GM21390 (cell line): ENCODE measurements around the gene FAM20A.

Source experiments
- ATAC-seq: cut with Tn5 transposase; IDR thresholded peaks from one replicate; pipeline ENCODE4 v1.9.1; 2021; ENCODE audit not compliant: unreplicated experiment

Gene FAM20A

DNA sequence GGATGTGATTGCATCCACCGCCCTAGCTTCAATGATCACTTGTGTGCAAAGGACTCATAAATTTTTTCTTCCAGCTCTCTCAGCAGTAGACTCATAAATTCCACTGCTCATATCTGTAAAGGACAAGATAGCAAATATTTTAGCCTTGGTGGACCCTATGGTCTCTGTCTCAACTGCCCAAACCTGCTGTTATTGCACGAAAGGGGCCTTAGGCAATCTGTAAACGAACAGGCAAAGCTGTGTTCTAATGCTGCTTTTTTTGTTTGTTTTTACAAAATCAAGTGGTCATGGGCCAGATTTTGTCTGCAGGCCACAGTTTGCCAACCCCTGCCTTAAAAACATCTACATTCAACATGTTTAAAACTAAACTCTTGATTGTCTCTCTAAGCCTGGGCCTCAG lies 34.1 kb downstream of the FAM20A start:
- no peak for ATAC-seq

DNA sequence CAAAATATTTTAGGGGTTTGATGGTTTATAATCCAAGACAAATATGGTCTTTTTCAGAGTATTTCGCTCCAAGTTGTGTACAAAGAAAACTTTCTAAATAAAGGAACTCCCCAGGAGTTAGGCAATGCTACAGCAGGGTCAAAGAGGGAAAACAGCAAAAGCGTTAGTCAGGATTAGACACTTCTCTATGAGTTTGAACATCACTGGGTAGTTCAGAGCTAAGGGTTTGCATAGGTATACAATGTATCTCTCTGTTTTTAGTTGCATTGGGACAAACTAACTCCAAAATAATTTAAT lies 34.8 kb downstream of the FAM20A start:
- ATAC-seq, result no peak

DNA sequence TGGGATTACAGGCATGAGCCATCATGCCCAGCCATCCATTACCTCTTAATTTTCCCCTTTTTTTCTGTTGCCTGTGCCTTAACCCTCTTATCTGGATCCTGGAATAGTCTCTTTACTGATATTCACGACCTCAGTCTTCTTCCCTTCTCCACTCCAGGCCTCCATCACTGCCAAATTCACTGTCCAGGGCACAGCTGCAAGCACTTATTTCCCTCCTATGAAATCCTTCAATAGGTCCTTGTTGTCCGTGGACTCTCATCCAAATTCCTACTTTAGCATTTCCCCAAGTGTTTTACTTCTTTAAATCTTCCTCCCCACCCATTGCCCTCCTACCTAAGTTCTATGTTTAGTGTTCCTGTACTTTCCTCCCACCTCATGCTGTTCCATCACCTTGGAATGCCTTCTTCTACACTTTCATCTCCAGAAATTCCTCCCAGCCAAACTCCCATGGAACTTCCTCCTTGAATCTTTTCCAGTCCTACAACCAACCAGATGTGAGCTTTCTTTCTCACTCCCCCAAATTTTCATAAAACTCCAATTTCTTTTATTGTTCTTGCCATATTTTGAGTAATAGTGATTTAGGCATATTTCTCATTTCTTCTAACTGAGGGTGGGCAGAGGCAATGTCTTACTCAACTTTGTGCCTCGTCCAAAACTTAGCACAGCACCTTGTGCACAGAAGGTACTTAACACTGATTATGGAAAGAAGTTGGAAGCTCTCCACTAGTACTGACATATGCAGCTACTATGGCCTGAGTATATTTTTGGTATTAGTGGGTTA lies 35.3 kb downstream of the FAM20A start:
- ATAC-seq, result no peak

DNA sequence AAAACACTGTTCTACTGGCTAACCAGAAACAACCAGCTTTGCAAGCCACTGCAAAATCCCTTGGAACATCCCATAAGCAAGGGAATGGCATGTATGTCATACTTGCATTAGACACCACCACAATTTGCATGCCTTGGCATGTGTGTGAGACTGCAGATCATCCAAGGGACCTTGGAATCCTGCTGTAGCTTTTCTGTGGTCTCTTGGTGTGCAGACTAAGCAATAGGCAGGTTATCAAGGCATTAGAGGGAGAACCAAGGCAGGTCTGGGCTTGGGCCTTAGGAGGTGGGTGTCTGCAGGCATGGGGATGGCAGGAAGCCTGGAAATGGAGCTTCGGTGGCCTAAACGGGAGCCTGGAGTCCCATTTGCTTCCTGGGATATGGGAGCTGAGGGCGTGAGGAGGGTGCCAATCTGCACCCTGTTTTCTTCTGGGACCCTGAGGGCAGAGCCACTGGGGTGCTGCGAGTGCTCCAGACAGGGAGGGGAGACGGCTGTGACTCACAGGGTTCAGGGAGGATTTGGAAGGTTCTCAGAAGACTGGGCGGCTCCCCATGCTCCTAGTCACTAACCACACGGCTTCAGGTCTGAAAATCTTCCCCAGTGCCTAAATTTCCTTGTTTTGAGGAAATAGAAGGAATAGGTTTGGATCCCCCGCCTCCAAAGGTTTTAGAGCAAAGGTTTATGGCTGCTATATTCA lies 36.6 kb downstream of the FAM20A start:
- ATAC-seq, result no peak

DNA sequence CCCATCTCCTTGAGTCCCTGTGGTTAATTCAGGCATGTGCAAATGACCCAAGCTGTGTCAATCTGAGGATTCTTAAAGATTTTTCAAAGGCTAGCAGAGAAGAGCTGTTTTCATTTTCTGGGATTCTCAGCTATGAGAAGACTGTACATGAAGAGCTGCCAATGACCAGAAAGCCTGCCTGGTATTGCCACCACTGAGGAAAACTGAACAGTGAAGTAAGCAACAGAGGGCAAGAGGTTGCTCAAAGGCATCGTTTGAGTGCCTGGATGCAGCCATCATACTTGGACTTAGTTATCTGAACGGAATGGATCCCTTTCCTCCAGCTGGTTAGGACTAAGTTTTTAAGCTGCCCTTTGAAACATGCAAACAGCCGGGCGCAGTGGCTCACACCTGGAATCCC lies 38.4 kb downstream of the FAM20A start:
- no peak for ATAC-seq

DNA sequence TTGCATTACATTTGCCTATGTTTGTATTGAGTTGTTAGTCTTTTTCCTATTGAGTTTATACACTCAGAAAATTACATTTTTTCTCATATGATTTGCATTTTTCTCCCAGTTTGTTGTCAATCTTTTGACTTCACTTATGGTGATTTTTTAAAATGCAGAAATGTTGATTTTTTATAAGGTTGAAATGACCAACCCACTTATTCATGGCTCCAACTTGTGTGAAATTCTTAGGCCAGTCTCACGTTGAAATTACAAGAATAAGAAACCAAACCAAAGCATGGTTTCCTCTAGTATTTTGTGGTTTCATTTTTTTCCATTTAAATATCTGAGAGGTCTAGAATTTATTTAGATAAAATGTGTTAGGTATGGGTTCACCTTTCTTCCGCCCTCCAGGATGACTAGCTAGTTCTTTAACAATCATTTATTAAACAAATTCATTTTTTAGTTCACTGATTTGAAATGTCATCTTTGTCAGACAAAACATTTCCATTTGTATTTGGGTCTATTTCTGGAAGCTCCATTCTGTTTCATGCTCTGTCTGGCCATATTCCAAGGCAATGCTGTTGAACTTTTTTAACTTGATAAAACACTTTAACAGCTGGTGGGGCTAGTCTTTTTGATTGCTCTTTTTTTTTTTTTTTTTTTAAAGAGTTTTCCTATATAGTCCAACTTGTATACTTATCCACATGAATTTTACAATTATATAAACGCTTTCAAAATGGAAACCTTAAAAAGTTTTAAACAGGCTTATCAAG lies 40.0 kb downstream of the FAM20A start:
- ATAC-seq, result no peak

DNA sequence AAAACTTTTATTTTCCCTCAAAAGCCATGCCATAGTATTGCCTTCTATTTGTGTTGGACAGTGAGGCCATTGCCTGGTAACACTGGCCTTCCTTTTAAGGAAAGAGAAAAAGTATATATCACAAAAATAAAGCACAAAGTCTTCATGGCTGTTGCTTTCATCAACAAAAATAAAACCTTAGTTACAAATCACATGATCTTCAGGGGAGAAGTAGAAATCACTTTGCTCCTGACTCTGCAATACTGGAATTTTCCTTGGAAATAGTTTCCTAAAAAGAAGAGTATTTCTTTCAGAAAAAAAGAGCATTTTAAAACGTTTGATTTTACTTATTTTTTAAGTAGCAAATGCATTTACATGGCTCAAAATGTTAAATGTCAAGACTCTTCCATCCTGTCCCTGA lies 41.9 kb downstream of the FAM20A start:
- ATAC-seq, result no peak

DNA sequence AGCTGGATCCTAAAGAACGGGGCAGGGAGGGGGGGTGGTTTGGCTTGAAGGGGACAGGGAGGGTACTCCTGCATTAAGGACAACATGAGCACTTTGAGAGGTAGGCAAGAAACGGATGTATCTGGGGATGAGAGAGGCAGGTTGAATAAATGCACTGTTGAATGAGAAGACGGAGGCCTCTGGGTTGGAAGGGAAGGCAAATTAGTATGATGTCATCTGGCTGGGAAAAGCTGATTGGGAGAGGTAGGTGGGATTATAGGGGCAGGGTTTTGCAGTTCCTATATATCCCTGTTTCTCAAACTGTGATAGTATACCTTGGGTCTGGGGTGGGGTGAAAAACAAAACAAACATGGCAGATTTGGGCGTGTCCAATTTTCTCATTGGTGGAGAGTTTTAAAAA lies 44.6 kb downstream of the FAM20A start:
- no peak for ATAC-seq

DNA sequence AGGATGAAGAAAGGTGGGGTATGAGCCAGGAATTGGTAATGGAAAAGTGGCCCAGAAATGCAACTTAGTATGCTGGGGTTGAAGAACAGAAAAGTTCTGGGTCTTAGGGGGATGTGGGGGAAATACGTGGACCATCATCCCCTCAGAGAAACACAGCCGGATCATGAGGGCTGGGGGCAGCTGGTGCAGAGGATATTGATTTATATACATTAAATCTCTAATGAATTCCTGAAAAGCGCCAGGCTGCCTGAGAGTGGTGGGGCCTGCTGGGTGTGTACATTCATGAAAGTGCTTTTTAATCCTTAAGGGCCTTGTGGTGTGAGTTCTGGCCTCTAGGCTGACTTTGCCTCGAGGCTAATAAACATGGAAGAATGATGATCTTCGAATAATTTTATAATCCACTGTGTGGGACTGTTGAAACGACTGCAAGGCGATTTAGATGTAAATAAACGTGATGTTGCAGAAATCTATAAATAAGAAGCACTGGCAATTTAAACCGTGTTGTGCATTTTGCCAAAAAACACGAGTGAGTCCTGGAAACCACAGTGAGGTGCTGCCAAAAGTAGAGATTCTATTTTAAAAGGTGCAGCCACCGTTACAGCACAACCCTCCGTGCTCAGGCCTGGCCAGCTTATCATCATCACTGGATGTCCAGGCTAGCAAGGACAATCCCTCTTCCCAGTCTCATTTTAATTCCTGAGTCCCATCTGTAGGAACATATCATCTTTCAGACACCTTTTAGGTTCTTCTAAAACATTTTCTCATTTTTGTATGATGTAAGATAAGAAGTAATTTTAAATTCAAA lies 56.9 kb downstream of the FAM20A start:
- no peak for ATAC-seq

DNA sequence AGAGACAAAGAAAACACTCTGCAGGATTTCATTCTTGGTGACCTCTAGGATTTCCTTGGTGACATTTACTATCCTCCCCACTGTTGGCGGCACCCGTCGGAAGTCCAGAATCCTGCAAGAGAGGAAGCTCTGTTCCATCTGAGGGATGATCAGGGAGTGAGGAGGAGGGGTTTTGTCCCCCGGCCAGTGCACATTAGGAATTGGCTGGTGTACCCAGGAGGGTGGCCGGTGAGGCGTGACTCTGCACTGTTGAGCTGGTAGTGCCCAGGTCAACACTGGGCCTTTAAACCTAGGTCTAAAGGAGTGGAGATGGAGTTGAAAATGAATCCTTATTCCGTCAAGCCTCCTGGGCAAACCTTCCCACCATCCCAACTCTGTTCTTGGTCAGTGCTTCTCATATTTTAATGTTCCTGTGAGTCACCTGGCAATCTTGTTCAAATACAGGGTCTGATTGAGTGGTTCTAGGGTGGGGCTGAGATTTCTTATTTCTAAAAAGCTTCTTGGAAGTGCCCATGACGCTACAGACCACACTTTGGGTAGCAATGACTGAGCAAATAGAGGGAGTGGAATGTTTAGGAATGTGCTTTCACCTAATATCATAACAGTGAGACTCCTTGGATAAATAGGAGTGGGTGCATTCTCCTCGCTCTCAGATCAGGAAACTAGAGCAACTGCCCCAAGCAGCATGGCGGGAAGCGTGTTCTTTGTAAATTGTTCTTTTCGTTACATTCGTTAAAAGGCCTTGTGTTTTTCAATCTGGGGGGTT lies 58.3 kb downstream of the FAM20A start:
- ATAC-seq, result no peak

DNA sequence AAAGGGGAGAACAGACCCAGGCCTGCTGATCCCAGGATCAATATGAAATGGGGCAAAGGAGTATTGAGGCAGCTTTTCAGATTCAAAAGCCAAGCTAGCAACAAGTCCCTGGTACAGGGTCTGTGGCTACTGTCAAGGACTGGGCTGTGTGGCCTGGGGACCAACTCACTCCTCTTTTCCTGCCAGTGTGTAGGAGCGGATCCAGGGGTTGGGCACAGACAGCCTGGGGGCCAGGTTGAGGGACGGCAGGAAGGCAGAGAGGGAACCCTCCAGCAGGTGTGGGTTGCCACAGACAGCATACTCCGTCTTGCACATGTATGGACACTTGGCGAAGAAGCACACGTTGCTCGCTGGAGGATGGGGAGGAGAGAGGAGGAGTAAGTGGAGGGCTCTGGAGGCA lies 59.4 kb downstream of the FAM20A start:
- no peak for ATAC-seq

DNA sequence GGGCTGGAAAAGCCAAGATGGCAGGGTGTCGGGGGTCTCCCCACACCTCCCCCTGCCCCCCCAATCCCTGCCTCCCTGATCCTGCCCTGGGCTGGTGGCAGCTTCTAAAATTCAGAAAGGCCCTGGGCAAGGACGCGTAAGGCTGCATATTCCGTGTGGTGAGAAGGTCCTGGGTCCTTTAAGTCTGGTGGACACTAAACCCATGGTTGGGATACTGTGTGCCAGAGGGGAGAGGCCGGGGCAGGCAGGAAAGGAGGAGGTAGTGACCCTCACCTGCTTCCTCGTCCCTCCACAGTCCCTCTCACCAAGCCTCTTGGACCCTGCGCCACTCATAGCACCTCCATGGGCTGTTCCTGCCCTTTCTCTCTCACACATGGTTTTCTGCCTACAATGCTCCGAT lies 60.2 kb downstream of the FAM20A start:
- no peak for ATAC-seq

DNA sequence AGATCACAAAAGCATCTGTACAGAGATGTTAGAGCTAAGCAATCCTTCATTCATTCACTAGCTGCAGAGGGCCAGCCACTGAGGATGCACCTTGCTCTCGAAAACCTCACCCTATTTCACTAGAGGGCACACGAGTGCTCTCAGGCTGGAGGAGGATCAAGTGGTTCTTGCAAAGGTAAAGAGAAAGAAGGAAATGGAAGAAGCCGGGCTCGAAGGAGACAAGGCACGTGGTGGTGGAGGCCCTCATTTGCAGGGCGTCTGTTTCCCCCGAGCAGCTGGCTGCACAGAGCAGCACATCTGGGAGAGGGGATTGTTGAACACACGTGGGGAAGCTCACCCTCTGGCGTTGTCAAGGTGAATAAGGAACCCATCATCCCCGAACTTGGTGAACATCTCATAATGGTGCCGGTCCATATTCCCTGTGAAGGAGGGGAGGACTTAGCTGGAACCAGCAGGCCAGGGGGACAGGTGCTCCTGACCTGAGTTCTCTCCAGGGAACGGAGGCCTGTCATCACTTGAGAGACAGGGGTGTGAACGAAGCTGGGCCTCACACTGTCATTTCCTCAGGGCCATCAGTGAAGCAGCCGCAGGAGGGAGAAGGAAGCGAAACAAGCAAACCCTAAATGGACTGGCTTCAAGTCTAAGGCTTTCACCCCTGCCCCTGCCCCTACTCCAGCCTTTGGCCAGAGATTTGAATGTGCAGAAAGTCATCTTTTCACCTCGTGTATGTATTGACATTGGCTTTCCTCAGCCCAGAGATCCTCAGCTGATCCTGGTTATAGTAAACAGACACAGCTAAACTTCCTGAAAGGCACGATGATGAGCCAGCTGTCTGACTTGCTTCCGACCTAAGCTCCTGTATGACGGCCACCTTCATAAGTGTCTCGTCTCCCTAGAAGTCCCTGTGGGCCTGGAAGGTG lies 61.4 kb downstream of the FAM20A start:
- no peak for ATAC-seq

DNA sequence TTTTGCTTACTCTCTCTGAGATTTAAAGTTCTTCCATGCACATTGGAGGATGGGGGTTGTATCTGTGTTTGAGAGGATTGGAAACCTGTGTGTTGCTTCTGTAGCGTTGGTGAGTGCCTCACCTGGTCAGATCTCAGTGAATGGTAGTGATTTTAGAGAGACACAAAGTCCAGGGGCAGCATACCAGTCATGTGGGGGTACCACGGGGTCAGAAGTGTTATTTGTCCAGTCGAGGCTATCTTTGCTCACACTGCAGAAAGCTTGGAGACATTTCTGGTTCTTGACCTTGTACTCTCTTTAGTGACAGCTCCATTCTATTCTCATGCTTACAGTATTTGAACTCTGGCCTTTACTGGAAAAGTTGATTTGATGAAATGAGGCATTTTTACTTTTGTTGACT lies 65.2 kb downstream of the FAM20A start:
- no peak for ATAC-seq

DNA sequence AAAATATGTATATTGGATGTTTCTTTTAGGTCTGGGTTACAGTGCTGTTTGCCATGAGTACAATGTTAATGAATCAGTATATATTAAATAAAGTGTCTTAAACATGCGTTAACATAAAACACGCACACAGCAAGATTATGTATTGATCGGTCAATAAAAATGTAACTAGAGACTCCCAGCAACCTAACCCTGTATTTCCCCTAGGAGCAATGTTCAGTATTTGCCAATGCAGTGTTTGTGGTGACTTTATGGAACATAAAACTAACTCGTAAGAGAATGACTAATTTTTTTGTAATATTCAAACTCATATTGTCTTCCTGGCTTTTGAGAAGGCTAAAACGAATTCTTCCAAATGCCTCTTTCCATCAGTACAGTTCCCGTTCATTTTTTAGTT lies 66.5 kb downstream of the FAM20A start:
- no peak for ATAC-seq

DNA sequence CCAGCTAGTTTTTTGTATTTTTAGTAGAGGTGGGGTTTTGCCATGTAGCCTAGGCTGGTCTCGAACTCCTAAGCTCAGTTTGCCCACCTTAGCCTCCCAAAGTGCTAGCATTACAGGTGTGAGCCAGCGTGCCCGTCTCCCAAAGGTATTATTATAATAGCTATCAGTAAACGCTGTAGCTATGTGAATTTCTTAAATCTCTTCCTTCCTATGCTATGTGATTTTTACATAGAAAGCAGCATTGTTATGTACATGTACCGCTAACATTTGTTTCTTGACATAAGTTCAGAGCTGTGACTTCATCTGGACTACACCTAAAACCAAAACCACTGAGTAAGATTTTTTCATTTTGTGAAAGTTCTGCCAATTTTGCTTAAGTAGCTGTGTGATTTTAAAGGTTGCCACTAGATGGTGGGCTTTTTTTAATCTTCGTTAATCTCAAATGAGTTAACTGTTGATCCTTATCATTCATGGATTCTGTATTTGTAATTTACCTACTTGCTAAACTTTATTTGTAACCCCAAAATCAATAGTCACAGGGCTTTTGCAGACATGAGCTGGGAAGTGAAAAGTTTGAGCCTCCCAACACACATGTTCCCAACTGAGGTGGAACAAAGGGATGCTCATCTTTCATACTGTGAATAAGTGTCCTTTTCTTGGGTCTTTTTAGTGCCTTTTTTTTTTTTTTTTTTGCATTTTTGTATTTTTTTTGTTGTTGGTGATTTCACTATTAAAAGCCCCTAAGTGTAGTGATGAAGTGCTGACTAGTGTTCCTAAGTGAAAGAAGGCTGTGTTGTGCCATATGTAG lies 67.1 kb downstream of the FAM20A start:
- ATAC-seq, result no peak

DNA sequence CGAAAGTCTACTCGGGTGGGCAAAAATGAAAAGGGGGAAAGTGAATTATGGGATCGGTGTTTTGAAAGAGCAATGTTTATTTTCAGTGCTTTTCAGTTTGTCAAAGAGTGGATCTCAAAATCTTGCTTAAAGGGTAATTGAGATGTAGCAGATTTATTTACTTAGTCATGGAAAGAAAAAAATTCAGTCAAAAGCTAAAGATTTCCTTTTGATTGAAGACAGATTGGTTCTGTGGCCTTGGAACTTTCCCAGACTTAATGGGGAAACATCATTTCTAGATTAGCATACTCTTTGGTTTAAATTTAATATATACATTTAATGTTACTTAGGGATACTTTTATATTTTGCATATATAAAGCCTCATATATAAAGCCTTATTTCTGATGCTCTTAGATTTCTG lies 68.3 kb downstream of the FAM20A start:
- ATAC-seq, result no peak

DNA sequence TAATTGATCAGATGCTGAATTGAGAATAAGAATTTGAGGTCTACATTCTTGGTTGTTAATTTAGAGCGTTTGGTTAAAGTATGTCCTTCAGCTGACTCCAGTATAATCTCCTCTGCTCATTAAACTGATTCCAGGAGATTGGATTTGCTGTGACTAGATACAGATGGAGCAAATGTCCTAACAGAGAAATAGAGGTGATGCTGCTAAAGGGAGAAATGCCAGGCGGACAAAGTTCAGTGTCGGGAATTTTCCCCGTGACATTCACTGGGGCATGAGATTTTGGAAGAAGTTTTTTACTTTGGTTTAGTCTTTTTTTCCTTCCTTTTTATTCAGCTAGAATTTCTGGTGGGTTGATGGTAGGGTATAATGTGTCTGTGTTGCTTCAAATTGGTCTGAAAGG lies 69.9 kb downstream of the FAM20A start:
- ATAC-seq, result no peak

DNA sequence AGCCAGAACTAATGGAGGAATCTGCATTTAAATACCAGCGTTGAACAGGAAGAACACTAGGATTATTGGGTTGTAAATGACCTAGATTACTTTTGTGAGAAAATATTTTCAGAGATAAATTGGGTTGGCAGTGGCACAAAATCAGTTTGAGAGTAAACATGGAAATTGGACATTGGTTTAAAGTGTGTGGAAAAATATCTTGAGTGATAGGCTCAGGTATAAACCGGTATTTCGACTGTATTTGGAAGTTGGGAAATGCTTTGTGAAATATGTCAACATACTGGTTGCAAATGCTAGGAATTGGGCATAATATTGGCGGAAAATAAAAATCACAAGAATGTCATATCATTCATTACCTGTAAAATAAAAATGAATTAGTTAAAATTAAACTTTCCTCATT lies 73.9 kb downstream of the FAM20A start:
- no peak for ATAC-seq
